Measurements from ENCODE around the gene SLC39A8. TPM values are rescaled to one million over a fixed set of nuclear protein-coding genes. Genes with fewer than 3 reads are reported as not detected.

The SLC39A8 gene
- polyA plus RNA-seq, 2 of the 4 experiments (the other 2 are of a cell fraction), result 14.1 to 20.4 TPM

GRCh38 chr4:102216666-102217065, 128.6 kb downstream of the SLC39A8 start:
- no peak overlapping the region for H3K4me3 ChIP-seq

GRCh38 chr4:102213031-102213430, 132.3 kb downstream of the SLC39A8 start:
- DNase-seq (ENCODE audit: low read depth in 1 of 2, low spot score in 1 of 2) (no peak), ATAC-seq (no peak), FAIRE-seq (no peak)
- Histone ChIP-seq H3K4me3 (no peak overlapping the region), H3K9me3 (no peaks in the 10 kb centered on the region), H3K27ac (no peak overlapping the region), H3K4me1 (peaks cover 20% of the 10 kb centered on the region), H3K4me2 (no peak overlapping the region)
- no peak for TF ChIP-seq NPAS2 (CRISPR knock-in tag; IDR thresholded peaks at IDR 0.05; ENCODE audit: borderline replicate concordance)
- no peak for TF ChIP-seq FOSL2 (IDR thresholded peaks at IDR 0.05)
- no peak for TF ChIP-seq FOSL2 (CRISPR knock-in tag; IDR thresholded peaks at IDR 0.05)
- no peak for TF ChIP-seq NR3C1 (IDR thresholded peaks at IDR 0.05)
- no peak for TF ChIP-seq TFCP2L1 (CRISPR knock-in tag; IDR thresholded peaks at IDR 0.05)
- TF ChIP-seq E2F6 (IDR thresholded peaks at IDR 0.05; ENCODE audit: borderline replicate concordance, low read depth), result no peak
- TF ChIP-seq RFX5 (IDR thresholded peaks at IDR 0.05), result no peak
- TF ChIP-seq ELK1 (IDR thresholded peaks at IDR 0.05; ENCODE audit: low read depth, low read length), result no peak
- TF ChIP-seq HOXB13 (CRISPR knock-in tag; IDR thresholded peaks at IDR 0.05; ENCODE audit: low read depth), result no peak
- TF ChIP-seq ATOH8 (CRISPR knock-in tag; IDR thresholded peaks at IDR 0.05; ENCODE audit: low read depth), result no peak
- TF ChIP-seq ZSCAN20 (CRISPR knock-in tag; IDR thresholded peaks at IDR 0.05), result no peak
- no peak for TF ChIP-seq TP53 (CRISPR knock-in tag; IDR thresholded peaks at IDR 0.05)
- no peak for TF ChIP-seq USF2 (IDR thresholded peaks at IDR 0.05)
- TF ChIP-seq FOXS1 (CRISPR knock-in tag; IDR thresholded peaks at IDR 0.05), result no peak
- TF ChIP-seq CHD2 (IDR thresholded peaks at IDR 0.05; ENCODE audit: low read length, partially characterized antibody), result no peak
- no peak for TF ChIP-seq EP300 (IDR thresholded peaks at IDR 0.05)
- TF ChIP-seq CHD4 (IDR thresholded peaks at IDR 0.05; ENCODE audit: borderline replicate concordance), result no peak
- ChIA-PET CTCF (no interaction called here), POLR2A (no interaction called here)

More at GRCh38 chr4:102216666-102217065, 128.6 kb downstream of the SLC39A8 start:
- ATAC-seq, result no peak
- no peaks in the 10 kb centered on the region for H3K9me3 ChIP-seq
- CTCF ChIA-PET, result no interaction called here
- no peak overlapping the region for H3K4me2 ChIP-seq
- peak overlapping the region in 1 of 2 experiments; percentile 14; a peak in 1 of 6 replicates for H3K27ac ChIP-seq
- FAIRE-seq, result no peak
- WGBS (ENCODE audit: missing lambda C conversion rate), result 89% methylated on average over 3 of the region's 3 CpGs
- POLR2A ChIA-PET, result no interaction called here
- DNase-seq (ENCODE audit: low read depth in 1 of 2, low spot score in 1 of 2), result no peak
- TF ChIP-seq HOXA7 (CRISPR knock-in tag; IDR thresholded peaks at IDR 0.05) (no peak), EHMT2 (IDR thresholded peaks at IDR 0.05; ENCODE audit: low read depth) (no peak), RARB (CRISPR knock-in tag; IDR thresholded peaks at IDR 0.05) (no peak), BHLHE40 (IDR thresholded peaks at IDR 0.05; ENCODE audit: low read depth, low read length) (no peak), NFE2L2 (conservative IDR thresholded peaks at IDR 0.05; ENCODE audit: low read length) (no peak), ZNF302 (CRISPR knock-in tag; IDR thresholded peaks at IDR 0.05) (no peak), HOXB5 (CRISPR knock-in tag; IDR thresholded peaks at IDR 0.05) (no peak), EHF (CRISPR knock-in tag; IDR thresholded peaks at IDR 0.05) (no peak), E2F6 (IDR thresholded peaks at IDR 0.05; ENCODE audit: borderline replicate concordance, low read depth) (no peak), PHF8 (IDR thresholded peaks at IDR 0.05; ENCODE audit: borderline replicate concordance, low read depth) (no peak), ESRRA (IDR thresholded peaks at IDR 0.05; ENCODE audit: borderline replicate concordance, low read length) (no peak), MAZ (IDR thresholded peaks at IDR 0.05; ENCODE audit: borderline replicate concordance, low read depth, low read length) (no peak)
- peaks cover 26% of the 10 kb centered on the region for H3K4me1 ChIP-seq
